ENCODE results near the gene PCGF2.

Gene PCGF2

DNA sequence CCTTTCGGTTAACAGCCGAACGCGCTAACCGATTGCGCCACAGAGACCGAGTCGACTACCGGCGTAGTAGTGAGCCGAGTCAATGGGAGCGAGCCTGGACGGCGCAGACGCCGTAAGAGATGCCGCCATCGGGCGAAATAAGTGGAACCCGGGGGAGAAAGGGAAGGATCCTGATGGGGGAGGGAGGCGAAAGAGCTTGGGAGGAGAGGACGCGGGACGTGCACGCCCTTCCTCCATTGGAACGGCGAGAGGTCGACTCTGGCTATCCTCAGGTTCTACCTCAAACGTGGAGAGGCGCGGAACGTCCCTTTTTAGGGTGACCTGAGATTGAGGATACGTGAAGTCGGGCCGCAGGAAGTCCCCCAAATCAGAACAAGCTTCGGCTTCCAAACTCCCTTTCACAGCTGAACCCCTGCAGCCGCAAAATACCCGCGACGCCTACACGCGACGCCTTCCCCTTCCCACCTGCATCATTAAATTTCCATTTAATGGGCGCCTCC is 3.7 kb upstream of the PCGF2 start:
- DNase-seq (ENCODE audit: extremely low read depth in 1 of 2, low read depth in 1 of 2) = peak; percentile 54 to 62

DNA sequence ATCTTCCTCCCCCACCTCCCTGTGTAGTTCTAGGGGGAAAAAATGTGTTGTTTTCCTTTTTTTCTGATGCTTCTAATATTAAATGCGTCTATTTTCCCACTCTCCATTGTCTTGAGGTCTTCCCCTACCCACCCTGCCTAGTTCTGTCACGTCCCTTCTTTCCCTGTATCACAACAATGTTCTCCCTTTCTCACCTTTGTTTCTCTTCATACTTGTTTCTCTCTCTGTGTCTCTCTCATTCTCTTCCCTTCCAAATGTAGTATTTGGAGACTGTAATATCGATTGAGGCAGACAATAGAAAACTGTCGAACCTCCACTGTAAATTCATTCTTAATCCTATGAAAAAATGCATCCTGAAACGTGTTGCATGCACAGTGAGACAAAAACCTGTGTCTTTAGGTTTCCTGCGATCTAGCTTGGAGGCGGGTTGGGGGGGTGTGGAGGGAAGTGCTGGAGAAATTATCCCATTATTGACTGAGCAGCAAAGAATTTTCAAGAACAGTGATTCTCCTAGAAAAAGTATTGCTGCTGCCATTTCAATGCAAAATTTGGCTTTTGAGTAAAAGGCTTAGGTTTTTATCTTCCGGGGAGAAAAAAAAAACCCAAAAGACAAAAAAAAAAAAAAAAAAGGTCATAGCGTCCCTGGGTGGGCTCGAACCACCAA is 3.1 kb upstream of the PCGF2 start:
- no peak for DNase-seq (ENCODE audit: extremely low read depth in 1 of 2, low read depth in 1 of 2)

DNA sequence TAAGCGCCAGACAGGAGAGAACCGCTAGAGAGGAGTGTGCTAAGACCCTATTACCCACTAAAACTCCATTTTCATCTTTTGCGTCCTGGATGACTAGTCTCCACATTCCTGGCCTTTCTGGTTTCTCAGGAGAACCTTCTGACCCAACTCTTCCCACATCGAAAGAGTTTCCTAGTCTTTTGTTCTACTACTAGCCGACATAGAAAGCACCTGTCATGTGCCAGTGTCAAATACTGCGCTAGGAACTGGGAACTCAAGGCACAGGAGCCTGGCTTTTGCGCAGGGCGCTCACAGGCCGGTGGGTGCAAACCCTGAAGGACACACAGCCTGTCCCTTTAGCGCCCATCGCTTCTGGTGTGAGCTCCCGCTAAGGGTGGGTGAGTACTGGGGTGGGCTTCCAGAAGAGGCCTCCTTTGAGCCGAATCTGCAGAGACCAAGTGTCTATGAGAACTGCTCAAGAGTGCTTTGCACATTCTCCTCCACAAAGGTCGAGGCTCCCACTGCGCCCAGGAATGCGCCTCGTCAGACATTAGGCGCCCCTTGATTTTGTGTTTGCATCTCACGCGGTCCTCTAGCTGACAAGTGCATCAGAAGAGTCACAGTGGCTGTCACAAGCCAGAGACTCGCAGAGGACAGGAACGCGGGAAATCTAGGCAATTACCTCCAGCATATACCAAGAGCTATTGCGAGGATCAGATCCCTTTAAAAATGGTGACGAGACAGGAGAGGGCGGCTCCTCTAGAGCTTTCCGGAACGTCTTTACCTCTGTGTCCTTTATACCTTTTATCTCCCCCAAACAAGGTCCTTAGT is 2.4 kb upstream of the PCGF2 start:
- no peak for DNase-seq (ENCODE audit: extremely low read depth in 1 of 2, low read depth in 1 of 2)

DNA sequence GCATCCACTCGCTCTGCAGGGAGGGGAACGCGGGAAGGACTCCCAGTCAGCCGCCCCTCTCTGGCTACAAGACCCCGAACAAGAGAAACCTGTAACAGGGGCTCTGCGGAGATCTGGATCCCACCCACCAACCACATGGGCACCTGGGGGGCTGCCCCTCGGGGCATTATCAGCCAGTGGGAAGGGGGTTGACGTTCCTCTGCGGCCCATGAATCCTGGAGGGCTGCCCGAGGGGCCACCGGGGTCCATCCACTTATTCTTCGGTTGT is 1.8 kb upstream of the PCGF2 start:
- DNase-seq (ENCODE audit: extremely low read depth in 1 of 2, low read depth in 1 of 2) = no peak

DNA sequence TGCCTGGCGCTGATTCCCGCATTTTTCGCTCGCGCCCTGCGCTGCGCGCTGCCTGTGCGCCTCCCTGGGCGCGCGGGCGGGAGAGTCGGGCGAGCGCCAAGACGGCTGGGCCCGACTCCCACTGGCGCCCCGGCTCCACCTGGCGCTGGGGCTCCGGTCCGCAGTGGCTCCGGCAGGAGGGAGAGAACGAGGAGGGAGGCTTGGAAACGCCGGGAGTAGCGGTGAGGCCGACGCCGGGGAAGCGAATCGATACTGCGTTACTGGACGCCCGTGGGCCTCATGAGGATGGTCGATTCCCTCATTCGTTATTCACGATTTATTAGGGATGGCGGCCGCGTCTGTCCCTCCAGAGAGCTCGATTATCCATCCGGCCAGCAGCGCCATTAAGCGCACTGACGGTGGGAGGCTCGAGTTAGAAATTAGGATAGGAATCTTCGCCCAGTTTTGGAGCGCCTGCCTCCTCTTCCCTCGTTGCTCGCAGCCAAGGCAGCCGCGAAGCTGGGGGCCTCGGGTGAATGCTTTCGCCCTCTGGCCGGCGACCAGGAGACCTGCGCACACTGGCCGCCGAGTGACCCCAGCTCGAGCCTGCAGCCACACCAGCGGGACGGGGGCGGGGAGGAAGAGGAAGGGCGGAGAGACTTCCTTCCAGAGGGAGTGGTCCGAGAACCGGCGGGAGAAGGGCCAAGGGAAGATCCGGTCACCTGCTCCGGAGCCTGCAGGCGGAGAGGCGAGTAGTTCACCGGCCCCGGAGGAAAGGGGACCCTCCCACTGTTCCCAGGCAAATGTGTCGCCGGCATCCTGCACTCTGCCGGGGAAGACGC is 1.3 kb upstream of the PCGF2 start:
- DNase-seq (ENCODE audit: extremely low read depth in 1 of 2, low read depth in 1 of 2) = no peak

DNA sequence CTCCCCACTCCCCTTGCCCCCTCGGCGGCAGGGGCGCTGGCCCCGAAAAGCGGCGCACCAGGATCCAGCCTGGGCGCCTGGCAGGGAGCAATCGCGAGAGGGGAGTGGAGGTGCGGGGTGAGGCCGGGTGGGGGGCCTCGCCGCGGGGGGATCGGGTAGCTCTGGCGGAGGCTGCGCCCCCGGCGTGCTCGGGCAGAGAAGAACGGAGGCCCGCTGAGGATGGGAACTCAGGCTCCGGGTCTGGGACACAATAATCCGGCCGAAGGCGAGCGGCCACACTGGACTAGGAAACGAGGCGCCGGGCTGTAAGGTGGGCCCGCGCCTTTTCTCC is 721 bp upstream of the PCGF2 start:
- no peak for DNase-seq (ENCODE audit: extremely low read depth in 1 of 2, low read depth in 1 of 2)

DNA sequence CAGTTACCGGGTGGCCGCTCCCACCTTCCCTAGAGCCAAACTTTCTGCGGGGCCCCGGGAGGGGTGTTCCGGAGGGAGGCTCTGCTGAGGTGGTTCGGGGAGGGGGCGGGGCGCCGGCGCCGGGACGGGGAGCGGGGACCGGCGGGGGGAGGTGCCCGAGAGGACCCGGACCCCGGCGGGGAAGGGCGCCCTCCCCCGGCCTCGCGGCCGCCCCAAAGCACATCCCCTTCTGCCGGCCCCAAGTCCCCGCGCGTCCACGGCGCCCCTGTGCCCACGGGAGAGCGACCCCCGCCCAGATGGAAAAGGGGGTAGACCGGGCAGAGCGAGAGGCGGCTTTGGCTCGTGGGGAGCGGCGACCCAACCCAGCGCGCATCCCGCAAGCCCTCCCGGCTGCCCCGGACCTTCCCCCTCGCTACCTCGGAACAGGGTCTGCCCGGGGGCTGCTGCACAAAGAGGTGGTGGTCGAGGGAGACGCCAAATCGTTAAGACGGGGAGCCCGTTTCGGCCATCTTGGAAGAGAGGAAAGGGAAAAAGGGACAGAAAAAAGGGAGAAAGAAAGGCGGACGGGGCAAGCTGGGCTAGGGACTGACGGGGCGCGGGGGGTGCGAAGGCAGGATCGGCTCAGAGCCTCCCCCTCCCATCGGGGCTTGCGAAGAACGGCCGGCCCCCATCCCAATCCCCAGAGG is 530 bp downstream of the PCGF2 start:
- DNase-seq (ENCODE audit: extremely low read depth in 1 of 2, low read depth in 1 of 2) = no peak

DNA sequence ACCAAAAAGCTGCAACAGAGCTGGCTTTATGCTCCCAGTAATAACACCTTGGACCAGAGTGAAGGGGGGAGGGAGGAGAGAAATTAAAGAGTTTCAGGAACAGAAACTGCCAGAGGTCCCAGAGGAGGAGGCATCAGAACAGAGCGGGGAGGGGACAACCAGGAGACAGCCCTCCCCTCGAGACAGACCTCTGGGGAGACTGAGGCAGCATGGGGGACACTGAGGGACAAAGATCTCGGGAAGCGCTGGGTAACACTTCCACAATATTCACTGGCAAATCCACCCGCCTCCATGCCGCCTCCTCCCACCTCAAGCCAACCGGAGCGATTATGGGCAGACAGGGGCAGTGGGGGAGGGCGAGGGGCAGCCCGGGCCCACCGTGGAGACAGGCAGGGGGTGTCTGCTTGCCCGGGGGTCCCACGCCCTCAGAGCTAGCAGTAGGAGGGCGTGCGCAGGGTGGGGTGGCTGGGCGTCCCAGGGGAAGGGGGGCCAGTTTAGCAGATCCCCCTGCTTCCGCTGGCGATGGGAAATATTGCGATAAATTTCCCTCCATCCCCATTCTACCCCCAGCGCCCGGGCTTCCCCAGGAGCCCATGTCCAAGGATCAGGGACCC is 1.2 kb downstream of the PCGF2 start:
- DNase-seq (ENCODE audit: extremely low read depth in 1 of 2, low read depth in 1 of 2) = no peak

DNA sequence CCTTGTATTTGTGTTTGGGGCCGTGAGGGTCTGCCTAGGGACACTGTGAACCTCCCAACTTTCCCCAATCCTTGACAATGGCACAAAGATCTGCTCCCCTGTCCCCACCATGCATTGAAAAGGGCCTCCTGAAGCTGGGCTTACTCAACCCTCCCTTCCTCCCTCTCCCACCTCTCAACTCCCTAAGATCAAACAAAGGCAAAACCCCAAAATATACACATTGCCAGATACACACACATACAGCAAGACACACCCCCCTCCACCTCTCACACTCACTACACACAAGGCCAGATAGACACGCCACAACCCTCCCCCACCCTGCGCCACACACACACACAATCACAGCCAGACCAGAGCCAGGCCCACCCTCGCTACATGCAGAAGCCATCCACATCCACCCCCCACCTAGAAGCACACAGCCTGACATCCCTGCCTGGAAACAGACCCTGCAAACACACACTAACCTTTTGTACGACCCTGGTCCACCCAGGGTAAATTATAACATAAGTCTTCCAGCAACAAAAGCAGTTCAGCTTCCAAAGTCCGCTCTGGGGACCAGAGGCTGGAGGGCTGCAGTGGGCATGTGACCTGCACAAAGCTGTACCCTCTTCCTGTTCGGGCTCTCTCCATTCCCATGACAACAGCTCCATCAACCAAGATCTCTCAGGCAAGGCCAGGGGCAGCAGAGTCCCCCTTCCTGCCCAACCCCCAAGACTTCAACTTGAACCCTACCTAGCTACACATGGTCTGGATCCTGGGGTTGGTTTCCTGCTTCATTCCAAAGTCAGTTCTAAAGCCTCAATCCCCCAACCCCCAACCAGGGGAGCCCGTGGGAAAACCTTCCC is 1.9 kb downstream of the PCGF2 start:
- DNase-seq (ENCODE audit: extremely low read depth in 1 of 2, low read depth in 1 of 2) = no peak

DNA sequence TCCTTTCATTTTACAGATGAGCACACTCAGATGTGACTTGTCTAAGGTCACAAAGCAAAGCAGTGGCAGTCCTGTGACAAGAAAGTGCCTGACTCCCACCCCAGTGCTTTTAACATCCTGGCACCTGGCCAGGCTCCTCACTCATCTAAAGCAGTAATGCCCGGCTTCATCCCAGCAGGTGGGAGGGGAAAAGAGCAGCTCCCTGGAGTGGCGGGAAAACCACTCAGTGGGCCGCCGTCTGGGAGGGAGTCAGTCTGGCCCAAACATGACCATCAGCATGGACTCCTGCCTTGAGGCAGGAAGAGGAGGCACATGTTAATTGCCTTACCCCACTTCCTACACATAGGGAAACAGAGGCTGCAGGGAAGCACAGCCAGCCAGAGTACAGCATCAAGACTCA is 2.6 kb downstream of the PCGF2 start:
- DNase-seq (ENCODE audit: extremely low read depth in 1 of 2, low read depth in 1 of 2) = no peak

DNA sequence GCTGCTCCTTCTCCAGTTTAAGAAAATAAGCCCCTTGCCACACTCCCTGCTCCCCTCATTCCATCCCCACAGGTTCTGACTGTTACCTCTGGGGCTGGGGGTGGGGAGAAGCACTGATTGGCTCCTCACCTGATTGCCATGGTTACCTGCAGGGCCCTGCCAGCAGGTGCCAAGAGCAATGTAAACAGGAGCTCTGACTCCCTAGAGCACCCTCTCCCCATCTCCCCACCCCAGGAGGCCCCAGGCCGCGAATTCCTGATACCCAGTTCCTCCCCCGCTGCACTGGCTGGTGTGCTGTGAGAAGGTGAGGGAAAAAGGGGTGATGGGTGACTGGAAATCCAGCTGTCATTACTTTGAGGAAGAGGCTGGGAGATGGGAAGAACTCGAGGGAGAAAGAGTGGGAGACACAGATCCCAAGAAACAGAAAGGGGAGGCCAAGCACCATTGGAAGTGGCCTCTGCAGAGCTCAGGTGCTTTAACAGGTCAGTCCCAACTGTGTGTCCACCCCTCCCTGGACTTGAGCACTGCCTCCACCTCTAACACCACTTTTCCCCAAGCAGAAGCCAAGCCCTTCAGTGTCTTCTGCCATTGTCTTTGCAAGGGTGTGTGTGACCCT is 4.5 kb downstream of the PCGF2 start:
- no peak for DNase-seq (ENCODE audit: extremely low read depth in 1 of 2, low read depth in 1 of 2)

DNA sequence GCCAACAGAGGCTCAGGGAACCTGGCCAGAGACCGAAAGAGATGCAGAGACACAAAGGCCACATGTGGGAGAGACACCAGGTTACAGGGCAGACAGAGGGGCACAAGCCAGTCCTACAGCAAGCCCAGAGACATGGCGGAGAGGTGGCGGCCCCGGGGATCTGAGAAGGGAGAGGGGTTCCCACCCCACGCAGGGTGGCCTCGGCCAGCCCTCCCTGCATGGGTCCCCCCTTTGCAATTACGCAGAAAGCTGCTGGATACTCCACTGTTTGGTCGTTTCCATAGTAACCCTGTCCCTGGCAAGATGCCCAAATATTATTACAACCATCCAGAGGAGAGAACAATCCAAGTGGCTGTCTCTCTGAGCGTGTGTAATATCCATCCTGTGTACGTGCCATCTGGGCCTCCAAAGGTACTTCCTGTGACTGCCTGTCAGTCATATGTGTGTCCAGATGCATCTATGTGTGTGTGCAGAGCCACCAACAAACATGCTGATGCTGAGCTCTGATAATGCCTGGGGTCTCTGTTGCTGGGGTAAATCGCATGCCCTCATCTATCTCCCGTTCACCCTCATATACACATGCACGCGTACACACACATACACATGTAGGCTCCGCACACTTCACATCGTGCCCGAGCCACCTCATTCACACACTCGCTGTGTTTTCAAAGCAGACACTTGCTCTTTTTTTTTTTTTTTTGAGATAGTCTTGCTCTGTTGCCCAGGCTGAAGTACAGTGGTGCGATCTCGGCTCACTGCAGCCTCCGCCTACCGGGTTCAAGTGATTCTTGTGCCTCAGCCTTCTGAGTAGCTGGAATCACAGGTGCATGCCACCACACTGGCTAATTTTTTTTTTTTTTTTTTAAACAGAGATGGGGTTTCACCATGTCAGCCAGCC is 5.5 kb downstream of the PCGF2 start:
- no peak for DNase-seq (ENCODE audit: extremely low read depth in 1 of 2, low read depth in 1 of 2)

DNA sequence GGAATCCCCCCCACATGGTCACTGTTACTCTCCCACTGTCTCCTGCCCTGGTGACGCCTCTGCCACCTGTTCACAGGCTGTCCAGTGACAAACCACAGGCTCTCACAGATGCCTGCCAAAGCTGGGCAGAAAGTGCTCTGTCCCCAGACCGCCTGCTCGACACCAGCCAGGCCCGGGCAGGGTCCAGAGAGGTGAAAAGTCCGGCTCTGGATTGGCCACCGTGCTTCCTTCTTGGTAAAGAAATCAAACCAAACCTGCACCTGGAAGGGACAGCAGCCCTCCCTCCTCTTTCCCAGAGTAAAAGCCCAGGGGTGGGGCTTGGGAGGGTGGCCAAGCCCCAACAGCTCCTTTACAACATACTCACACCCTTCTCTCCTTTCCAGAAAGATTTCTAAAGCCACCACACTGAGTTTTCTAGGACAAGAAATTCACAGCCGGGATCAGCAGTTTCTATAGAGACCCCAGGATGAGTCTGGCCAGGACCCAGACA is 6.2 kb downstream of the PCGF2 start:
- DNase-seq (ENCODE audit: extremely low read depth in 1 of 2, low read depth in 1 of 2) = no peak

DNA sequence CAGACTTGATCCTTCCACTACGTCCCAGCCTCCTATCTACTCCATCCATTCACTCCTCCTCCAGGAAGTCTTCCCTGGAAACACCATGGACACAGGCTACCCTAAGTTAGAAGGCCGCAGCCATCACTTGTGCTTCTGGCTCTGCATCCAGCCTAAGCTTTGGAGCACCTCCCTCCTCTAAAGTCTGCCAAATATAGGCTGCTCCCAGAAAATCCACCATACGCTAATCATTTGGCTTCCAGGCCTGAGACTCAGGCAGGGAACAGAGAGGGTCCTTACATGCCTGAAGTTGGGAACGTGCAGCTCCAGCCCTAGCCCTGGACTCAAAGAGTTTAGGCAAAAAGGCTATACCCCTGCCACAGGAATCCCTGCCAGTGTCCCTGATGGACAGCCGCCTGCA is 6.7 kb downstream of the PCGF2 start:
- DNase-seq (ENCODE audit: extremely low read depth in 1 of 2, low read depth in 1 of 2) = no peak

DNA sequence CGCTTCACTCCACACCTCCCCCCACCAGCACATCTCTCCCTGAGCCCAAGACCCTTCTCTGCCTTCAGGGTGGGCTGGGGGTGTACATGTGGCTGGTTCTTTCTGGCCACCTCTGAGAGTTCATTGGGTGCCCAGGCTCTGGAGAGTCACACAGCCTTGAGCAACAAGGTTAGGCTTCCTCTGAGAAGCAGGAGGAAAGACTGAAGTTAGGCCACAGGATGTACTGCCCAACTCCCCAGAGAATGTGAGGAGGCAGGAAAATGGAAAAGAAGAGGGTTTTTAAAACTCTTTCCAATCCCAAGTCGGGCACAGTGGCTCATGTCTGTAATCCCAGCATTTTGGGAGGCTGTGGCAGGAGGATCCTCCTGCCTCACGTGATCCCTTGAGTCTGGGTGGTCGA is 7.3 kb downstream of the PCGF2 start:
- DNase-seq (ENCODE audit: extremely low read depth in 1 of 2, low read depth in 1 of 2) = no peak

DNA sequence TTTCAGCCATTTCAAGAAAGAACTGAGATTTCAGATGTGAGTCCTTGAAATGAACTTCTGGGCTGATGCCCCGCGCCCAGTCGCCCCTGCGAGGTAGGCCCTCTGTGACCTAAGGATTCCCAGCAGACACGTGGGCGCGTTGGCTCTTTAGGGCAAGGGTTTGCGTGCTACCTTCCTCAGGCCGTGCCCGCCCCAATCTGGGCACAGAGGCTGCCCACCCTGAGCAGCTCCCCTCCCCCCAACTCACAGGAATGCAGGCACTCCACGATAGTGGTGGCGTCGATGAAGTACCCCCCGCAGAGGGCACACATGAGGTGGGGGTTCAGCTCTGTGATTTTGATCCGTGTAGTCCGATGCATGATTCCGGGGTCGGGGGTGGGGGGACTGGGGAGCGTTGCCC is 8.1 kb downstream of the PCGF2 start:
- DNase-seq (ENCODE audit: extremely low read depth in 1 of 2, low read depth in 1 of 2) = no peak

DNA sequence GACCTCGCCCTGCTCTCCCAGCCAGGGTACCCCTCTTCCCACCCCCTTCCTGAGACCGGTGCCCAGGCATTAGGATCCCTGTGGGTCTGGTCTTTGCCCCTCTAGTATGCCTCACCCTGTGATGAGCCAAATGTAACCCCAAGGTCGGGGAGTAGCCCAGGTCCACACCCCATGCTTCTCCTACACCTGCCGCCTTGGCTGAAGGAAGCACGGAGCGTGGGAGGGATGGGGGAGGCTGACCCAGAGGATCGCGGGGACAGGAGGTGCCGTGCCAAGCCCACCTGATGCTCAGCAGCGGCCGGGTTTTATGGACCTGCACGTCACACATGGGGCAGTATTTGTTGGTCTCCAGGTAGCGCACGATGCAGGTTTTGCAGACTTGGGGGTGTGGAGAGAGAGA is 8.8 kb downstream of the PCGF2 start:
- DNase-seq (ENCODE audit: extremely low read depth in 1 of 2, low read depth in 1 of 2) = no peak

DNA sequence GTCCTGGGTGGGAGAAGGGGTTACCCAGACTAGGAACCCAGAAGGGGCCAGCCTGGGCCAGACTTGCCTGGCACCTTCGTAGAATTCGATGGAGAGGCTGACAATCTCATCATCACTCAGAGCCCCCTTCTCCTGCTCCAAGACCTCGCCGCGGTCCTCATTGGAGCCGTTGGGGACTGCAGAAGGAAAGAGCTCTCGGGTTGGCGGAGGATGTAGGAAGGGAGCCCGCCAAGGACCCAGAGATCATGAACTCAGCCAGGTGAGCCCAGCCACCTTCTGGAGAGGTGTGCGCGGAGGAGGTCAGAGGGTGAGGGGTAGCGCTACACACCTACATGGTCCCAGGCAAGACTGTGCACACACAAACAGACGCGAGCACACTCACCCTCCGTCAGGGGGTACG is 9.4 kb downstream of the PCGF2 start:
- DNase-seq (ENCODE audit: extremely low read depth in 1 of 2, low read depth in 1 of 2) = no peak
